NCI-H1417 treated with DMSO at 0.1 percent for 48 hours (cell line): ENCODE results near the gene GPR89B.
"Not testable (repeated sequence)": the region's sequence is repeated elsewhere in the genome, so short reads cannot be mapped to it uniquely, and the experiment has no call there.

Experiments used
- DNase-seq: peaks from one replicate; lab custom pipeline; 2025; lab: John Stamatoyannopoulos, UW

The GPR89B gene

GRCh38 chr1:147928236-147929132, at the start of gene GPR89B:
Gene GPR89B, plus strand, starts transcription at chr1:147928420. Its CDS starts 117 bp downstream, at chr1:147928537.
- DNase-seq, result peak; percentile 33

DNA sequence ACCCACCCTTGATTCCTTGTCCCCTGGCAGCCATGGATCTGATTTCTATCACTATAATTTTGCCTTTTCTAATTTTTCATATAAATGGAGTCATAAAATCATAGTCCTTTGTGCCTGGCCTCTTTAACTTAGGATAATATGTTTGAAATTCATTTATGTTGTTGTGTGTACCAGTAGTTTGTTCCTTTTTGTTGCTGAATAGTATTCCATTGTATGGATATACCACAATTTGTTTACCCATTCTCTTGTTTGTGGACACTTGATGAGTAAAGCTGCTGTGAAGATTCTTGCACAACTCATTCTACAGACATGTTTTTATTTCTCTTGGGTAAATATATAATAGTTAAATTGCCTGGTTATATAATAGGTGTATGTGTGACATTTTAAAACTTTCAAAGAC, 48.3 kb upstream of the GPR89B start:
- DNase-seq, result no peak

DNA sequence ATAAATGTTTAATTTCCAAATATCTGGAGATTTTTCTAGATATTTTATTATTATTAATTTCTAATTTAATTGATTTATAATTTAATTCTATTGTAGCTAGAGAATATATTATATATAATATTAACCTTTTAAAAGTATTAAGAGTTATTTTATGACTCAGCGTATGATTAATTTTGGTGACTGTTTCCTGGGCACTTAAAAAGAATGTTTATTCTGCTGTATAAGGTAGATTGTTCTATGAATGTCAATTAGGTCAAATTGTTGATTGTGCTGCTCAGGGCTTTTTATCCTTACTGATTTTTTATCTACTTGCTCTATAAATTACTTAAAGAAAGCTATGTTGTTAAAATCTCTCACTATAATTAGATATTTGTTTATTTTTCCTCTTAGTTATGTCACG, 45.7 kb upstream of the GPR89B start:
- DNase-seq, result no peak

DNA sequence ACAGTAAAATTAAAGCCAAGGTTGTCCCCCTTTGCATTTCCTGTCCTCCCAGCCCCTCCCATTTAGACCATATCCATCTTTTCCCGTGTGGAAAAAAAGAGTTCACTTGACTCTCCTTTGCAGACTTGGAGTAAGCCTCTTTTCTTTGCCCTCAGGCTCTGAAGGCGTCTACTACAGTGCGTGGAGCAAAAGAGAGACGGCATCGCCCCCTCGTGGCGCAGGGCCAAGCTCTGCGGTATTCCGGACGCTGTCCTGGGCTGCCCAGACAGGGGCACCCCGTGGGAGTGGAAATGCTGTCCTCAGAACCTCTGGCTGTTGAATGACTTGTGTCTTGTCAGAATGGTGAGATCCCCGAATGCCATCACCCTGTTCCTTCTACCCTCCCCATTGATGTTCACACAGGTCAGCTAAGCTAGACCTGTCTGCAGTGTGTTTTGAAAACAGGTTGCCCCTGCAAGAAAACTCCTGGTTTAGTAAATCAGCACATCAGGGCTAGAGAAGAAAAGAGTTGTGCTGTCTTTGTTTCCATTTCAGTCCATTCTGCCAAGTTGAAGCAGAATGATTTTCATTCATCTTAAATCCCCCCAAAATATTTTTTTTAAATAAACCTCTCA, 37.9 kb upstream of the GPR89B start:
- DNase-seq, result no peak

DNA sequence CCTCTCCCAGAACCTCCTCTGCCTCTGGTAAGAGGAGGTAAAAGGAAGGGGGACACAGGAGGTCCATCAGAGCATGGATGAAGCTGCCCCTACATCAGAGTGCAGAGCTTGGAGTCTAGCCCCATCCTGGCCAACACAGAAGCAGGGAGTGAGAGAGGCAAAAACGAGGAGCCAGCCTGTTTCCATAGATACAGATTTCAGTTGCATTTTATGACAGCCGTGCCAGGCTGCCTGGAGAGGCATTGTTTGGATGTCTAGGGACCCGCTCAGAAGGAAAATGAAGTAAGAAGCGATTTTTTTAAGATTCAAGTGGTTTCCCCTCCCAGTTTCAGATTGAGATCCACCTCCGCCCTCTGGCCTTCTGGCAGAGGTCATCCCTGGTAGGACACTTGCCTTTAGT, 37.1 kb upstream of the GPR89B start:
- DNase-seq, result no peak

DNA sequence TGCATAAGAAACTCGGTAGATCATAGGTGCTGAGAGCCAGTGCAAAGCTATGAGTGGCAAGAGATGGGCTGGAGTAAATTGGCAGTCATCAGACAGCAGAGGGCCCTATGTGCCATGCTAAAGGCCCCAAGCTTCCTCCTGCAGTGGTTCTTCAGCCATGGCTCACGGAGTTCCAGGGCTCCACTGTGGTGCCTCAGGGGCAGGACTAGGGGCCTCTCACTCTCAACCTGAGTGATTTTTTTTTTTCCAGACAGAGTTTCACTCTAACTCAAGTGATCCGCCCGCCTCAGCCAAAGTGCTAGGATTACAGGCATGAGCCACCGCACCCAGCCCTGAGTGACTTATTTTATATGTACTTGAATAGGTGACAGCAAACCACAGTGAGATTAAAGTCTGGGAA, 36.0 kb upstream of the GPR89B start:
- no peak for DNase-seq

- no peak for DNase-seq
Measured at GRCh38 chr1:147892731-147893214, 35.4 kb upstream of the GPR89B start.

- DNase-seq, result no peak
Measured at GRCh38 chr1:147895123-147895522, 33.1 kb upstream of the GPR89B start.

DNA sequence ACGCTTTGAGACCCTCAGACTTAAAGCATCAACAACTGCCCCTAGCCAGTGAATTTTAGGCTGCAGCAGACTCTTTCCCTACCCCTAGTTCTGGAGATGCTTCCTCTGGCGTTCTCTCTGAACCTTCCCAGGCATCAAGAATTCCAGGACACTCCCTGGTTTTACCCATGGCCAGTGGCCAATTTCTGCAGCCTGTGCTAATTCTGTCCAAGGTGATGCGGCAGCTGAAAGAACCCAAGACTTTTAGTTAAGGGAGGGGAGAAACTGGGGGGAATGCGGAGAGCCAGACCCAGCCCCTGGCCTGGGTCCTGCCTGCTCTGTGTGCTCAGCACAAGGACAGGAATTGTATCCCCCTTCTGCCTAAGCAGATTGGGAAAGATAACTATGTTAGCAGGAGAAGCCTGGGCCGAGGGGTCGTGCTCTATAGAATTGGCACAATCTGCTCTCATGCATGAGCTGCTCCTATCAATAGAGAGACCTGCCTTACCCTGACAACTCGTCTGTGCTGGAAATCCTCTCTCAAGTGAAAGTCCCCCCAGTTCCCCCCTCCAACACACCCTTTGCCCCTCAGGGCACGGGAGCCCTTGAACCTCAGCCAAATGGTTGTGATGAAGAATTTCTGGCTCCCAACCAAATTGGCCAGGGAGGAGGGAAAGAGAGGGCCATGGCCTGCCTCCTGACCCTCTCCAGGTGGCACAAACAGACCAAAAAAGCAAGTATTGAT, 31.0 kb upstream of the GPR89B start:
- DNase-seq, result no peak

DNA sequence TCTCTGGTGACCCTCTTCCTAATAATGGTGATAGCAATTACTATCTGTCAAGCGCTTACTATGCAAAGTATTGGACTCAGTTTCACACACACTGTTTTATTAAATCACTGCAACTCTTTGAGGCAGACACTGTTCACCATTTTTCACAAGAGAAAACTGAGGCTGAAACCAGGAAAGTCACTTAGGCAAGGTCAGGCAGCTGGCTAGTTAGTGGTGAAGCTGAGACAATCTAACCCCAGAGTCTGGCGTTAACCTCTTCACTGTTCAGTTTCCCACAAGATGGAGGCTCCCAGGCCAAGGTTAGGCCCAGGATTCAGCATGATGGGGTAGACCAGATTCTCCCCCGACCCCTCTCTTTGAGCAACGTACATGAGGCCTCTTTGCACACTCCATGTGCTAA, 30.4 kb upstream of the GPR89B start:
- DNase-seq, result no peak

DNA sequence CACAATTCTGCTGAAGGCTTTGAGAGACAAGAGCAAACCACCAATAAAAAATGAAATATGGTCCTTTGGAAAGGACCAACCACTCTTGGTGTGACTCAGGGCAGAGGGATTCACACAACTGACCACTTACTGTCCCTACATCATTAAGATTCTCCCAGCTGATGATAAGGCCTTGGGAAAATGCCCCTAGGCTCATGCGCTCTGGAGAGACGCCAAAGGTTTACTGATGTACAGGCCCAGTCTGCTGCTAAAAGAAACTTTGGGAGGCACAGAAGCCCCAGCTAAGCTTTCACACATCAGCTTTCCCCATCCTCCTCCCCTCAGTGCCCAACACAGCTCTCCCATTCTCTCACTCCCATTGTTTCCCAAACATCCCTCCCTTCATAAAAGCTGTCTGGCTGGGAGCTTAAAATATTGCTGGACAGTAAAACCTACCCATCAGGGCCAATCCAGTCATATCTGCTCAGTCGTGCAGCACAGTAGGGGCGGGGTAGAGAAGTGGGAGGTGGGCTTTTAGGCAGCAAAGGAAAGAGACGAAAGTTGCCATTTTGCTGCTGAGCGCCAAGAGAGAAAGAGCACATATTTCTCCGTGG, 25.9 kb upstream of the GPR89B start, which contains the start of gene GJA8:
Gene GJA8, plus strand, starts transcription at position 543 of the 593 bp plus-strand sequence. CDS start 5,161 bp downstream, outside the sequence.
- DNase-seq, result no peak

- no peak for DNase-seq
Measured at GRCh38 chr1:147904726-147905125, 23.5 kb upstream of the GPR89B start.

DNA sequence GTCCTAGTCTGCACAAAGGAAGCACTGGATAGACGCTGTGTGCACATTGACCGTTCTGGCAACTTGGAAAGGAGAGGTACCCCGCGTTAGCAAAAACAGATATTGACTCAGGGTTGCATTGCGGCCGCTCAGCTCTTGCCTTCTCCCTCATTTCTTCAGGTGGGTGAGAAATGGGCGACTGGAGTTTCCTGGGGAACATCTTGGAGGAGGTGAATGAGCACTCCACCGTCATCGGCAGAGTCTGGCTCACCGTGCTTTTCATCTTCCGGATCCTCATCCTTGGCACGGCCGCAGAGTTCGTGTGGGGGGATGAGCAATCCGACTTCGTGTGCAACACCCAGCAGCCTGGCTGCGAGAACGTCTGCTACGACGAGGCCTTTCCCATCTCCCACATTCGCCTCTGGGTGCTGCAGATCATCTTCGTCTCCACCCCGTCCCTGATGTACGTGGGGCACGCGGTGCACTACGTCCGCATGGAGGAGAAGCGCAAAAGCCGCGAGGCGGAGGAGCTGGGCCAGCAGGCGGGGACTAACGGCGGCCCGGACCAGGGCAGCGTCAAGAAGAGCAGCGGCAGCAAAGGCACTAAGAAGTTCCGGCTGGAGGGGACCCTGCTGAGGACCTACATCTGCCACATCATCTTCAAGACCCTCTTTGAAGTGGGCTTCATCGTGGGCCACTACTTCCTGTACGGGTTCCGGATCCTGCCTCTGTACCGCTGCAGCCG, 20.3 kb upstream of the GPR89B start:
- DNase-seq, result no peak

GRCh38 chr1:147912553-147912952, 15.7 kb upstream of the GPR89B start:
- no peak for DNase-seq

- no peak for DNase-seq
Measured at GRCh38 chr1:147913362-147913942, 14.8 kb upstream of the GPR89B start.

- DNase-seq, result no peak
Measured at GRCh38 chr1:147919896-147920295, 8.3 kb upstream of the GPR89B start.

GRCh38 chr1:147924813-147925212, 3.4 kb upstream of the GPR89B start:
- DNase-seq, result no peak

DNA sequence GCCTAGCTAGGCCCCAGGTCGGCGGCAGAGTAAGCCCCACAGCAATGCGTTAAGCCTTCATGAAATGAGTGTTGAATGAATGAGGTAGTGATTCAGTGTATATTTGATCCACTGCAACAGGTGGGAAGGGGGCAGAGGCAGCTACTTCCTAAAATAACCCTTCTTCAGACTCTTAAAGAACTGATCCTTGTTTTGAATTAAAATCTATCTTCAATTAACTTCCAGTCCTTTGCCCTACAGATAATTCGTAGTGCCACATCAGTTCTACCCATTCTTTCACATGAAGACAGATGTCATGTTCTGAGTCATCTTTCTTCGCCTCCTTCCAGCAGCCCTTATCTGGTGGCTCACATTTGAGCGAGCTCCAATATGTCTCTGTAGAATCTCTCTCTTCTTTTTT, 1.0 kb upstream of the GPR89B start:
- not testable (repeated sequence) for DNase-seq

GRCh38 chr1:147927689-147928088, 531 bp upstream of the GPR89B start:
- DNase-seq, result not testable (repeated sequence)

DNA sequence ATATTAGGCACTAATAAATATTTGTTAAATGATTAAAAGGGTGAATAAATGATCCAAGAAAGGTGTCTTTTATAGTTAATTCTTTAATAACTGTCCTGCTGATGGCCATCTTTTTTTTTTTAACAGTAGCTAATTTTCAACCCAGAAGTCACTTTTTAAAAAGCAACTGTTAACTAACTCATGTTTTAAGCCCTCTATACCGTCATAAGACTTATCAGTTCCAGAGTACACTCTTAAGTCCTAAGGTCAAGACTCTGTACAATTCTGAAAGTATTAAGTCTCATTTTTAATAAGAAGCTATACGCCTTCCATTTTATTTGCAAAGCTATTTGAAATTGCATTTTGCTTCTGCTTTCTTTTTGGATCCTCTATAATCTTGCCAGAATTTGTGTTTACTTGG, 2.9 kb downstream of the GPR89B start:
- not testable (repeated sequence) for DNase-seq

- not testable (repeated sequence) for DNase-seq
Measured at GRCh38 chr1:147935296-147935695, 7.1 kb downstream of the GPR89B start.
